H9 (cell line): ENCODE data around the gene GPRC5D. TPM values are rescaled to one million over a fixed set of nuclear protein-coding genes. Genes with fewer than 3 reads are reported as not detected.

Source experiments
- DNase-seq: peaks from one replicate; pipeline ENCODE4 v3.0.0-alpha.2; 2017
- H2AFZ ChIP-seq: one replicate; pipeline ENCODE4 v1.6.1; 2013; ENCODE audit warnings: mild to moderate bottlenecking, low read length, control low read depth, moderate library complexity
- H2AK5ac ChIP-seq: 2 replicates; pipeline ENCODE4 v1.6.1; 2013; ENCODE audit warnings: low read length, control low read depth, mixed read lengths; ENCODE audit not compliant: insufficient read length
- H2BK120ac ChIP-seq: one replicate; pipeline ENCODE4 v1.6.1; 2013; ENCODE audit warnings: low read depth, mild to moderate bottlenecking, low read length, control low read depth, inconsistent platforms; ENCODE audit not compliant: poor library complexity, severe bottlenecking
- H2BK12ac ChIP-seq: 2 replicates; pipeline ENCODE4 v1.6.1; 2013; ENCODE audit warnings: low read length, control low read depth, mixed read lengths, low read depth; ENCODE audit not compliant: insufficient read length
- H2BK15ac ChIP-seq: 2 replicates; pipeline ENCODE4 v1.6.1; 2013; ENCODE audit warnings: low read depth, low read length, control low read depth
- H2BK20ac ChIP-seq: one replicate; pipeline ENCODE4 v1.6.1; 2013; ENCODE audit warnings: low read depth, mild to moderate bottlenecking, low read length, control low read depth, inconsistent platforms; ENCODE audit not compliant: poor library complexity, severe bottlenecking
- H2BK5ac ChIP-seq: 2 replicates; pipeline ENCODE4 v1.6.1; 2013; ENCODE audit warnings: low read length, control low read depth, mixed read lengths; ENCODE audit not compliant: insufficient read length
- H3K14ac ChIP-seq: 2 replicates; pipeline ENCODE4 v1.6.1; 2013; ENCODE audit warnings: low read length, control low read depth; ENCODE audit not compliant: insufficient read depth
- H3K18ac ChIP-seq: 2 replicates; pipeline ENCODE4 v1.6.1; 2013; ENCODE audit warnings: low read depth, mild to moderate bottlenecking, mixed read lengths, low read length, control low read depth; ENCODE audit not compliant: insufficient read length
- H3K23ac ChIP-seq: 2 replicates; pipeline ENCODE4 v1.6.1; 2013; ENCODE audit warnings: low read length, control low read depth, mixed read lengths, low read depth; ENCODE audit not compliant: insufficient read length
- H3K23me2 ChIP-seq: 2 replicates; pipeline ENCODE4 v1.6.1; 2013; ENCODE audit warnings: low read depth, mild to moderate bottlenecking, mixed read lengths, low read length, control low read depth; ENCODE audit not compliant: insufficient read length, poor library complexity, severe bottlenecking
- H3K27ac ChIP-seq: 2 replicates; pipeline ENCODE4 v1.5.1; 2013; ENCODE audit warnings: low read length, control low read depth, mixed read lengths, low read depth; ENCODE audit not compliant: insufficient read length
- H3K27me3 ChIP-seq: 2 replicates; pipeline ENCODE4 v1.6.1; 2013; ENCODE audit warnings: low read length, control low read depth, inconsistent platforms; ENCODE audit not compliant: insufficient read depth
- H3K4ac ChIP-seq: 2 replicates; pipeline ENCODE4 v1.6.1; 2013; ENCODE audit warnings: low read depth, mild to moderate bottlenecking, control low read depth, inconsistent platforms, low read length, moderate library complexity
- H3K4me1 ChIP-seq: 2 replicates; pipeline ENCODE4 v1.6.1; 2013; ENCODE audit warnings: low read length, control low read depth, inconsistent platforms; ENCODE audit not compliant: insufficient read depth
- H3K4me2 ChIP-seq: 2 replicates; pipeline ENCODE4 v1.6.1; 2013; ENCODE audit warnings: low read length, control low read depth, mixed read lengths; ENCODE audit not compliant: insufficient read length, insufficient read depth
- H3K56ac ChIP-seq: 2 replicates; pipeline ENCODE4 v1.6.1; 2013; ENCODE audit warnings: low read depth, mild to moderate bottlenecking, mixed read lengths, low read length, control low read depth; ENCODE audit not compliant: insufficient read length
- H3K79me1 ChIP-seq: 2 replicates; pipeline ENCODE4 v1.6.1; 2013; ENCODE audit warnings: low read depth, mild to moderate bottlenecking, moderate library complexity, low read length, control low read depth, inconsistent platforms; ENCODE audit not compliant: insufficient read depth, poor library complexity, severe bottlenecking
- H3K79me2 ChIP-seq: 2 replicates; pipeline ENCODE4 v1.6.1; 2013; ENCODE audit warnings: low read length, control low read depth, inconsistent platforms; ENCODE audit not compliant: insufficient read depth
- H3K9ac ChIP-seq: 2 replicates; pipeline ENCODE4 v1.6.1; 2013; ENCODE audit warnings: low read length, control low read depth, mixed read lengths; ENCODE audit not compliant: insufficient read length; ENCODE audit errors: extremely low read depth
- H3K9me3 ChIP-seq: one replicate; pipeline ENCODE4 v1.6.1; 2013; ENCODE audit warnings: low read depth, low read length, inconsistent platforms; ENCODE audit not compliant: control insufficient read depth
- H3T11ph ChIP-seq: one replicate; pipeline ENCODE4 v1.6.1; 2013; ENCODE audit warnings: mild to moderate bottlenecking, low read length, control low read depth, inconsistent platforms
- H4K20me1 ChIP-seq: one replicate; pipeline ENCODE4 v1.6.1; 2013; ENCODE audit not compliant: control insufficient read depth, insufficient read length, insufficient read depth
- H4K5ac ChIP-seq: 2 replicates; pipeline ENCODE4 v1.6.1; 2013; ENCODE audit warnings: low read depth, mild to moderate bottlenecking, mixed read lengths, low read length, control low read depth; ENCODE audit not compliant: insufficient read length
- H4K8ac ChIP-seq: replicated peaks from 2 replicates; pipeline ENCODE4 v1.6.1; 2013; ENCODE audit warnings: low read length, control low read depth, mixed read lengths, low read depth; ENCODE audit not compliant: insufficient read length
- H4K91ac ChIP-seq: 2 replicates; pipeline ENCODE4 v1.6.1; 2013; ENCODE audit warnings: low read depth, mild to moderate bottlenecking, moderate library complexity, mixed read lengths, low read length, control low read depth; ENCODE audit not compliant: insufficient read length
- H3K27ac Mint-ChIP-seq, 3 experiments: 2 replicates in 2 of 3; 3 replicates in 1 of 3; pipeline ENCODE4 v1.8.0; 2020 to 2021; ENCODE audit warnings: mixed read lengths in 3 of 3, mild to moderate bottlenecking in 1 of 3, moderate library complexity in 1 of 3
- H3K27me3 Mint-ChIP-seq: 2 replicates; pipeline ENCODE4 v1.8.0; 2021; ENCODE audit warnings: low read depth, mild to moderate bottlenecking, moderate library complexity, mixed read lengths
- H3K36me3 Mint-ChIP-seq, 3 experiments: 2 replicates in 2 of 3; 3 replicates in 1 of 3; pipeline ENCODE4 v1.8.0; 2020 to 2021; ENCODE audit warnings: low read depth in 3 of 3, mixed read lengths in 3 of 3; ENCODE audit not compliant: insufficient read depth in 1 of 3
- H3K4me1 Mint-ChIP-seq, 2 experiments: 2 replicates each; pipeline ENCODE4 v1.8.0; 2020; ENCODE audit warnings: mixed read lengths in 2 of 2
- H3K4me3 Mint-ChIP-seq, 2 experiments: 2 replicates in 1 of 2; 3 replicates in 1 of 2; pipeline ENCODE4 v1.8.0; 2020 to 2021; ENCODE audit warnings: mild to moderate bottlenecking in 2 of 2, mixed read lengths in 2 of 2, moderate library complexity in 1 of 2
- H3K9me3 Mint-ChIP-seq, 2 experiments: 2 replicates in 1 of 2; 3 replicates in 1 of 2; pipeline ENCODE4 v1.8.0; 2020; ENCODE audit warnings: mild to moderate bottlenecking in 2 of 2, mixed read lengths in 2 of 2, moderate library complexity in 1 of 2
- CTCF ChIP-seq: fragments of 200-600 bp; sonication (generic); conservative IDR thresholded peaks from 3 replicates; pipeline ENCODE4 v1.8.0; 2021; ENCODE audit warnings: antibody characterized with exemption, mild to moderate bottlenecking
- WGBS: extraction: QIAGEN DNeasy Blood & Tissue Kit; methylation state at CpG from one replicate; pipeline ENCODE4 v1.1.7; 2013; ENCODE audit warnings: missing lambda C conversion rate, low lambda C conversion rate, mixed read lengths; ENCODE audit not compliant: insufficient read length; ENCODE audit errors: extremely low coverage; 5-methylcytosine and 5-hydroxymethylcytosine counted together
- total RNA-seq: library from RNA; stranded (reverse); gene quantifications from 2 replicates; pipeline ENCODE4 v1.2.1, GENCODE V29; 2021

Gene GPRC5D
- total RNA-seq, 1 experiment from 2014 or later = not detected

GRCh38 chr12:12964255-12964654, 12.3 kb upstream of the GPRC5D start:
- no peak overlapping the region for H3K23ac ChIP-seq
- WGBS = no CpG with 5 or more reads among the region's 4 CpGs

More at GRCh38 chr12:12964255-12964654, 12.3 kb upstream of the GPRC5D start:
- Histone ChIP-seq H2BK20ac (no peak overlapping the region), H3K4me2 (no peak overlapping the region), H3K4me1 (no peaks in the 10 kb centered on the region), H3K4ac (no peak overlapping the region), H2BK12ac (no peak overlapping the region), H3T11ph (no peak overlapping the region), H3K27ac (no peak overlapping the region), H3K9ac (no peak overlapping the region), H2BK120ac (no peak overlapping the region), H2AFZ (no peak overlapping the region), H3K27me3 (no peaks in the 10 kb centered on the region), H2BK15ac (no peak overlapping the region), H3K9me3 (no peaks in the 10 kb centered on the region), H4K91ac (no peak overlapping the region), H3K23me2 (no peaks in the 10 kb centered on the region), H3K14ac (no peak overlapping the region), H3K79me1 (no peaks in the 10 kb centered on the region), H4K8ac (no peak overlapping the region), H2BK5ac (no peak overlapping the region), H4K5ac (no peak overlapping the region), H2AK5ac (no peak overlapping the region), H3K56ac (no peak overlapping the region), H3K79me2 (no peaks in the 10 kb centered on the region), H4K20me1 (no peaks in the 10 kb centered on the region), H3K18ac (no peak overlapping the region)
- H3K27me3 Mint-ChIP-seq = no peaks in the 10 kb centered on the region
- H3K4me3 Mint-ChIP-seq = no peak overlapping the region
- DNase-seq = no peak
- H3K27ac Mint-ChIP-seq = no peak overlapping the region; a peak in 1 of 7 replicates
- H3K4me1 Mint-ChIP-seq = no peaks in the 10 kb centered on the region
- H3K36me3 Mint-ChIP-seq = peaks cover 0 to 4% (median 0%) of the 10 kb centered on the region in 3 experiments; a peak in 3 of 7 replicates
- no peak for TF ChIP-seq CTCF
- H3K9me3 Mint-ChIP-seq = no peaks in the 10 kb centered on the region; a peak in 1 of 5 replicates
